HG03378 (cell line): ENCODE data around the gene SLC47A2.

ENCODE experiments used
- ATAC-seq: cut with Tn5 transposase; IDR thresholded peaks from one replicate; pipeline ENCODE4 v1.9.1; 2021; ENCODE audit warnings: mild to moderate bottlenecking, moderate library complexity; ENCODE audit not compliant: unreplicated experiment

Gene SLC47A2

GRCh38 chr17:19747829-19748806, 31.7 kb upstream of the SLC47A2 start, which contains the start of gene ALDH3A1:
ALDH3A1 (minus strand) TSS chr17:19748298; CDS start chr17:19745129, 3,169 bp downstream.
- no peak for ATAC-seq

- no peak for ATAC-seq
Measured at GRCh38 chr17:19747159-19747719, 30.9 kb upstream of the SLC47A2 start.

- ATAC-seq: no peak
Measured at GRCh38 chr17:19746517-19746916, 30.1 kb upstream of the SLC47A2 start.

- no peak for ATAC-seq
Measured at GRCh38 chr17:19744922-19745757, 28.8 kb upstream of the SLC47A2 start.

- no peak for ATAC-seq
Measured at GRCh38 chr17:19744492-19744891, 28.1 kb upstream of the SLC47A2 start.

- ATAC-seq: no peak
Measured at GRCh38 chr17:19743101-19744100, 27.0 kb upstream of the SLC47A2 start.

GRCh38 chr17:19742495-19742894, 26.1 kb upstream of the SLC47A2 start:
- ATAC-seq: no peak

- ATAC-seq: no peak
Measured at GRCh38 chr17:19741832-19742457, 25.6 kb upstream of the SLC47A2 start.

GRCh38 chr17:19740933-19741332, 24.5 kb upstream of the SLC47A2 start:
- no peak for ATAC-seq

- ATAC-seq: no peak
Measured at GRCh38 chr17:19739241-19740201, 23.1 kb upstream of the SLC47A2 start.

GRCh38 chr17:19738757-19739156, 22.4 kb upstream of the SLC47A2 start:
- no peak for ATAC-seq

GRCh38 chr17:19738073-19738449, 21.7 kb upstream of the SLC47A2 start:
- ATAC-seq: no peak

- no peak for ATAC-seq
Measured at GRCh38 chr17:19737305-19738072, 21.1 kb upstream of the SLC47A2 start.

GRCh38 chr17:19736071-19736470, 19.7 kb upstream of the SLC47A2 start:
- ATAC-seq: no peak

- no peak for ATAC-seq
Measured at GRCh38 chr17:19733953-19734526, 17.7 kb upstream of the SLC47A2 start.

GRCh38 chr17:19731626-19732025, 15.2 kb upstream of the SLC47A2 start:
- no peak for ATAC-seq

- no peak for ATAC-seq
Measured at GRCh38 chr17:19730843-19731242, 14.5 kb upstream of the SLC47A2 start.
